H1 (cell line): ENCODE results near the gene RASEF. TPM values are rescaled to one million over a fixed set of nuclear protein-coding genes. Genes with fewer than 3 reads are reported as not detected.

Experiments
- CHD1 ChIP-seq: IDR thresholded peaks from 2 replicates; pipeline ENCODE4 v1.6.1; 2012; ENCODE audit warnings: low read depth, low read length, improper control_type of control experiment
- PHF8 ChIP-seq: fragments of 200-600 bp; sonication (generic); conservative IDR thresholded peaks from 2 replicates; pipeline ENCODE4 v1.7.1; 2012; ENCODE audit warnings: low read depth, mild to moderate bottlenecking, inconsistent platforms, low read length, moderate library complexity
- SAP30 ChIP-seq: fragments of 300-600 bp; sonication (generic); IDR thresholded peaks from 2 replicates; pipeline ENCODE4 v1.7.1; 2012; ENCODE audit warnings: low read length, moderate library complexity, mild to moderate bottlenecking, inconsistent platforms; ENCODE audit not compliant: insufficient read depth, insufficient replicate concordance
- polyA plus RNA-seq, 7 experiments: library from polyadenylated mRNA; depleted of rRNA in 3 of 7; stranded (reverse) in 5 of 7; unstranded in 2 of 7; fragments of >200 nt in 5 of 7; fragments of 200-250 nt in 2 of 7; gene quantifications; 1 replicate in 5 of 7; 2 replicates in 1 of 7; 4 replicates in 1 of 7; pipeline versions ENCODE4 v1.2.1 to v1.2.3, GENCODE V29; 2011 to 2013; ENCODE audit warnings: missing spikeins in 2 of 7, mixed read lengths in 2 of 7
- total RNA-seq: library from RNA; stranded (reverse); fragmentation: NEBNext Ultra II Directional; extraction: Animal tissue kit (Norgen Biotek cat#: 25700); gene quantifications from 2 replicates; pipeline ENCODE4 v1.2.1, GENCODE V29; 2021

Gene RASEF
- total and polyA plus RNA-seq, 2 of the 8 experiments (the other 6 are each of a cell fraction or from before 2014, with no cell fraction given): 1.1 to 4.6 TPM

DNA sequence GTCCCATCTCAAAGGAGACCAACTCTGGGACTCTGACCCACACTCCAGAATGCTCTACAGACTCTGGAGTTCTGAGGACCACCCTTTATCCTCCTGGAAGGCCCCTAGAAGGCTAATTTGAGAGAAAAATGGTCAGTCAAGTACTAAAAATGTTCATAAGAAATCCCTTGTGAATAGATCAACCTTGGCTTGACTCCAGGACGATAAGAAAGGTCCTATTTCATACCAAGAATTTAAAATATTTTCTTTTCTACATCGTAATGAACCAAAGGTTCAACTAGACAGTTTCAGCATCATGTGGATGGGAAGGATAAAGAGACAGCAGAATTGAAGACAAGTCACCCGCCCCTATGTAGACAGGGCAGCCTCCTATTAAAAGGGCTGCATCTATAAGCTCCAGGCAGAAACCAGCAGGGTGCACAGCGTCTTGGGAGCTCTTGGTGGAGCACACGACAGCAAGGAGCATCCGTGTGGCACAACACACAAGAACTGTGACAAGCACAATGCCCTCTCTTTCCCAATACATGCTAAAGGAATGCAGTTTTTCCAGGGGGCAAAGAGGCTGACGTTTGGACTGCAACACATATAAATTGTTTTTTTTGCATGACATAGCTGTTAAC, 38.3 kb downstream of the RASEF start (continued):
- no peak for TF ChIP-seq SAP30
- no peak for TF ChIP-seq PHF8
- no peak for TF ChIP-seq CHD1
